Esophagus squamous epithelium (tissue), 4 donors: ENCODE results near the gene MOSMO.

ENCODE experiments used
- POLR2A ChIP-seq, 4 donors: fragments of 450-650 bp; IDR thresholded peaks; one replicate each; pipeline ENCODE4 v1.6.1; 2017; ENCODE audit warnings: antibody characterized with exemption in 4 of 4, mild to moderate bottlenecking in 4 of 4, moderate library complexity in 3 of 4
- TF ChIP-seq, protein P1 (sequence below), 6 experiments: fragments of 450-650 bp in 4 of 6; fragments of 200-600 bp in 2 of 6; sonication (generic) in 2 of 6; IDR thresholded peaks; one replicate each; pipeline ENCODE4 v1.5.1; 2016 to 2019; ENCODE audit warnings: antibody characterized with exemption in 6 of 6, mild to moderate bottlenecking in 4 of 6, moderate library complexity in 4 of 6

DNA sequence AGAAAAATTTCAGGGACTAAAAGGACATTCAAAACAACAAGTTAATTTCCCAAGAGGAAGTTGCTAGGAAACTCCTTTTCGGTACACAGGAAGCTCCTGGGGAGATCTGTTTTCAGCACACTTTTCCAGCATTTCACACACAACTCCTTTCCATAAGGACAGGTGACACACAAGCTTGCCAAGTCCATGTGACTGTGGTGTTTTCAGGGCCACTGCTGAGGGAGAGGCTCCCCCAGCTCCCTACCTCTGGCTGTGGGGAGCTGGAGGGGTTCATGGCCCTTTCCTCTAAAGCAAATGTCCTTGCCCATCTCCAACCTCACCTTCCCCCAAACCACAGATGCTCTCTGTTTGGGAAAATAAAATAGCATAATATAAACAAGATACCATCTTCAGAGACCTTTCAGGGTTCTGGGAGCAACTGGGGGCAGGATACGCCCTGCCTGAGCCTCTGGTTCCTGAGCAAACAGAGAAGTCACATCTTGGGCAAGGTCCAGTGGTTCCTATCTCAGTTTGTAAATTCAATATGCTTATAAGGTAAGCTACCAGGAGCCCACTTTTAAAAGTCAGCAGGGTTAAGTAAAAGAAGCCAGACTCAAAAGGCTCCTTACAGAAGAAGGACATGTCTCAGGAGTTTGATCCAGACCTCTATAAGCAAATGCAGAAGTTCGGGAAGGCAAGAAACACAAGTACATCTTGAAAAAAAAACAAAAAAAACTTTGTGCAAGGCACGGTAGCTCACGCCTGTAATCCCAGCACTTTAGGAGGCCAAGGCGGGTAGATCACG is 10.0 kb upstream of the MOSMO start:
- TF ChIP-seq, protein P1, sequence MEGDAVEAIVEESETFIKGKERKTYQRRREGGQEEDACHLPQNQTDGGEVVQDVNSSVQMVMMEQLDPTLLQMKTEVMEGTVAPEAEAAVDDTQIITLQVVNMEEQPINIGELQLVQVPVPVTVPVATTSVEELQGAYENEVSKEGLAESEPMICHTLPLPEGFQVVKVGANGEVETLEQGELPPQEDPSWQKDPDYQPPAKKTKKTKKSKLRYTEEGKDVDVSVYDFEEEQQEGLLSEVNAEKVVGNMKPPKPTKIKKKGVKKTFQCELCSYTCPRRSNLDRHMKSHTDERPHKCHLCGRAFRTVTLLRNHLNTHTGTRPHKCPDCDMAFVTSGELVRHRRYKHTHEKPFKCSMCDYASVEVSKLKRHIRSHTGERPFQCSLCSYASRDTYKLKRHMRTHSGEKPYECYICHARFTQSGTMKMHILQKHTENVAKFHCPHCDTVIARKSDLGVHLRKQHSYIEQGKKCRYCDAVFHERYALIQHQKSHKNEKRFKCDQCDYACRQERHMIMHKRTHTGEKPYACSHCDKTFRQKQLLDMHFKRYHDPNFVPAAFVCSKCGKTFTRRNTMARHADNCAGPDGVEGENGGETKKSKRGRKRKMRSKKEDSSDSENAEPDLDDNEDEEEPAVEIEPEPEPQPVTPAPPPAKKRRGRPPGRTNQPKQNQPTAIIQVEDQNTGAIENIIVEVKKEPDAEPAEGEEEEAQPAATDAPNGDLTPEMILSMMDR (IDR thresholded peaks at IDR 0.05) = no peak
- no peak for TF ChIP-seq POLR2A (IDR thresholded peaks at IDR 0.05)
